T-helper 2 cell treated with Interferon-gamma antibody and Interleukin-4, amounts not matched to agents 100 ng/mL and 5 ng/mL, for 36 hours (primary cell): Measurements from ENCODE around the gene CLDN22. TPM values are rescaled to one million over a fixed set of nuclear protein-coding genes. Genes with fewer than 3 reads are reported as not detected.

Experiments
- intact Hi-C: fragments of 100-400 bp; cut with micrococcal nuclease; formaldehyde crosslinking; loops from one replicate; pipeline ENCODE4 v1.15.1; 2023
- total RNA-seq: library from RNA; stranded (reverse); gene quantifications from 2 replicates; pipeline ENCODE4 v1.2.3, GENCODE V29; 2022

CLDN22 gene
- total RNA-seq, 1 donor from 2014 or later, result not detected

DNA sequence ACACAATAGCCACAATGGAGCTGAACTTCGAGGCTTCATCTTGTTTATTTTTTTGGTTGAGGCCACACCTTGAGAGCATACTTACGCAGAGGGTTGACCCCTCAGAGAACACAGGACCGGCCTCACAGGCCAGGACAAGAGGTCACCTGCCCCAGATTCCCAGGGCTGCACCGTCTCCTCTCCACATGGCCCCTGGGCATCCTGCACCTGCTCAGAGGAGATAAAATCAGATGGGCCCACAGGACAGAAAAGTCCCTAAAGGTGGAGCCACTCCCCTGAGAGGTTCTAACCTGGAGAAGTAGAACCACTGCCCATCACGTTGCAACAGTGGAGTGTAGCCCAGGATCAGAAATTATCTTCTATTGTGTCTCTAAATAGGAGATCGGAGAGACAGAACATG is 3.2 kb upstream of the CLDN22 start:
- intact Hi-C loops, result no loop called here

DNA sequence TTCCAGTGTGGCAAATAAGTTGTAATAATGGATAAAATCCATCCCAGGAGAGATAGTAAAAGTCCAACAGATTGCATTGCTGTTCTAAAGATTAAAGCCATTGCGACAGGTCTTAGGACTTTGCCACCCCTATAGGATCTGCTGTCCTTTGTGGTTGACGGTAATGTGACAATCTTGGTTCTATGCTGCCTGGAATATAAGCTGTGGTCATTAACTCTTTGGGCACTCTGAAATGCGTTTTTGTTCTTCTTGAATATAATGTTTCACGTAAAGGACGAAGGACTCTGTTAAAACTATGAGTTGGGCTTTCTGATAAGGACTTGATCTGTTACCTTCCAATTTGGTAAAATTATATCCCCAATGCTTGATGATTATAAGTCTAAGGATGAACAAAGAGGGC is 2.2 kb upstream of the CLDN22 start, which contains the start of gene CLDN24:
CLDN24 (minus strand) TSS at position 101 of the 400 bp plus-strand sequence; CDS start at position 101, 0 bp downstream.
- intact Hi-C loops, result no loop called here

DNA sequence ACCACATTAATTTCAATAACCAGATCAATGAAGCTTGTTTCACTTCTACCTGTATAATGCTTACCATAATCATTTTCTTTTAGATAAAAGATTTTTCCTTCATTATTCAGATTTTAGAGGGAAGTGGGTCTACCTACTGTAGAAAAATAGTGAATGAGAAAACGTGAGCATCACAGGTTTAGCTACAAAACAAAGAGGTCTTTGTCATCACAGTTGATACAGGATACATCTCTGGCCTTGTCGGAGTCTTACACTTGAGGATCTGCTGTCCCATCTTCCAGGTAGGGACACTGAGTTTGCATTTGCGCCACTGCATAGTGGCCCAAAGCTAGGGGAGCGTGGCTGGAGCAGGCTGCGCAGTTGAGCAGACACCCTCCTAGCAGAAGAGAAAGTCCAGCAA is 1.4 kb upstream of the CLDN22 start:
- intact Hi-C loops, result no loop called here

DNA sequence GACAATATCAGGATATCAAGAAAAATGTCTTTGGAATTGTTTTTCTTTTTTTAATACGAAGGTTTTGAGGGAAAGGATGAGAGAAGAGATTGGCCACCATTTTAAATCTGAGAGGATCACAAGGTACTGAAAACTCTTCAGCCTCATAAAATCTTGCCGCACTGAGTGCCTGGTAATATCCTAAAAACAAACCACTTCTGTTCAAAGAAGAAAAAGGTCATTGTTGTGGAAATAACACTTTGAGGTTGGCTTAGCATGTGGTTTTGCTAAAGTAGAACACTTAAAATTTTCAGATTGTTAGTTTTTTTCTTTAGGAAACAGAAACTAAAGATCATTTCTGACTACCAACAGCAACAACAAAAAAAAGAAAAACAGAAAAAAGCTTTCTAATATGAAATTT is 1.0 kb upstream of the CLDN22 start:
- intact Hi-C loops, result no loop called here

DNA sequence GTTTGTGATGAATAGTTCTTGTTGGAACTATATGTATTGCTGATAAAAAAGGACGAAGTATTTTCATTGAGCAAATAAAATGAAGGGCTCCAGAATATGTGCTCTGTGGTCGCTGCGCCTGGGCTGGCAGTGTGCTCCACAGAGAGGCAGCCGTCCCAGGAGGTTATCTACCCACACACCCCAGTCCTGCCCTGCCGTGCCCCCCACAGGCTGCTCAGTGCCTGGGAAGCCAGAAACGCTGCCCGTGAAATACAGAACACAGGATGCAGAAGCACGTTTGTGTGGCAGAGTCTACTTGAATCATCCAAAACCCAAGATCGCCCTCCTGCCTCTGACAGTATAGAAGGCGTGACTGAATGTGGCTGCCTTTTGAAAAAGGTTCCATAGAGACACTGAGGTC is 1.4 kb downstream of the CLDN22 start:
- intact Hi-C loops, result no loop called here

DNA sequence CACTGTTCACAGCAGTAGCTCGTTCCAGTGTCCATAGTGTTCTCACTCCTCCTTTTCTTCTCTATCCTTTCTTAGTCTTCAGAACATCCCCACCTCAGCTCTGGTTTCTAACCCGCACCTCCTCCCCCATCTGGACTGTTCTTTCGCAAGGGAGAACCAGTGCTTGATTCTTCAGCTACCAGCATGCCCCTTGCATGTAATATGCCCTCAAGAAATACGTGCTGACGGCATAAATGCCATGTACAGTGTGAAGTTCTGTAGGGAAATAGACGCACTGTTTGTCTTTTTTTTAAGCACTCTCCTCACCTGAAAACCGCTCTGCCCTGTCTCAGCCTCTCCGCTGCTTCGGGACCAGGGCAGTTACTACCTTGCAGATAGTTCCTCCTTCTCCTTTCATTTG is 5.3 kb downstream of the CLDN22 start:
- intact Hi-C loops, result no loop called here

DNA sequence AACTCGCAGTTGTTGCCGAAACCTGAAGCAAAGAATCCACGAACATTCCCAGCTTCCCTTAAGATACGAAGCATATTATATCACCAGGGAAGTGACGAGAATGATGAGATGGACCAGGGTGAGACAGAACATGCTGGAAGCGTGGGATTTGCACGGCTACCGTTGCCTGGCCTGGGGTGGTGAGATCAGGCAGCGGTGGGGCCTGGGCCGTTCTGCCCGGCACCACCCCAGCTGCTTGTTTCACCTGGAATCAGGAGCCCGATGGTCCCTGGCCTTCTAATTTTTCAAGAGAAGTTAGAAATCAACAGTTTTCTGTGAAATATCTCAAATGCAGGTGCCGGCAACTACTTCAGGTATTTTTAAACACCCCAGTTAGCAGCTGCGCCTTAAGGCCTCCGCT is 5.7 kb downstream of the CLDN22 start:
- intact Hi-C loops, result no loop called here

DNA sequence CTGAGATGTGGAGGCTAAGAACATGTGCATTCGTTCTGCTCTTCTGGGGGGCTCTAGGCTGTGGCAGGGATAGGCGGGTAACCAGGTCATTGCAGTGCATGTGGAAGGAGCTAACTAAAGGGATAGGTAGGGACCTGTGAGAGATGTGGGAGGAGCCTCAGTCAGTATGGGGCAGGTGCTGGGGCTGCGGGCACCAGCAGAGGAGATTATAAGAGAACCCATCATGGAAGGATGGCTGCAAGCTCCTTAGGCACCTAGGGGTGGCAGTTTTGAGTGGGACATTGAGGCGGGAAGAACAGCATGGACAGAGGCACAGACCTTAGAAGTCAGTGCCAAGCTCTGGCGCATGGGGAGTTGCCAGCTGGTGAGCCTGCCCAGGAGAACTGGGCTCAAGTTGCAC is 7.2 kb downstream of the CLDN22 start:
- intact Hi-C loops, result no loop called here

DNA sequence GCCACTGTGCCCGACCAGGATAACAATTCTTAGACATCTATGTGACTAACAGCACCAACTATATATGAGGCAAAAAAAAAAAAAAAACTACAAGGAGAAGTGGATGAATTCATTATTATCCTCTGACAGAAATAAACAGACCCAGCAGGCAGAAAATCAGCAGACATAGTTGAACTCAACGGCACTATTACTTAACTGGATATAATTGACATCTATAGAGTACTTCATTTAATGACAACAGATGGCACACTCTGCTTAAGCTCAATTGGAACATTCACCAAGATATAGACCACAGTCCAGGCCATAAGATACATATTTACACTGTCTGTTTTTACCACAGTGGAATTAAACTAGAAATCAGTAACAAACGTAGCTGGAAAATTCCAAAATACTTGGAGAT is 13.3 kb downstream of the CLDN22 start:
- intact Hi-C loops, result no loop called here

DNA sequence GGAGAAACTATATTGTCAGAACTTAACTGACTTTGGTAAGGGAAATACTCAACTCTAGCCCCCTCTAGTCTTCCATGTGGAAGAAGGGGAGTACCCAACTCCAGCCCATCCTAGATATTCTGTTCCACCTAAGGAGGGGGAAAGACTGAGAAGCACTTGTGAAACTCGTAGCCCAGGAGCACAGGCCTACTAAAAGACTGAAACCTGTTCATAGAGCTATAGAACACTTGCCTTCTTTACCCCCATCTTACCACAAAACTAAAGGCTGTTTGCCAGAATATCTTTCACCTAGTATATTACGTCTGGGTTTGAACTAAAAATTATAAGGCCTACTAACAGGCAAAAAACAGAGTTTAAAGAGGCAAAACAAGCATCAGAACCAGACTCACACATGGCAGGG is 15.5 kb downstream of the CLDN22 start:
- intact Hi-C loops, result no loop called here

DNA sequence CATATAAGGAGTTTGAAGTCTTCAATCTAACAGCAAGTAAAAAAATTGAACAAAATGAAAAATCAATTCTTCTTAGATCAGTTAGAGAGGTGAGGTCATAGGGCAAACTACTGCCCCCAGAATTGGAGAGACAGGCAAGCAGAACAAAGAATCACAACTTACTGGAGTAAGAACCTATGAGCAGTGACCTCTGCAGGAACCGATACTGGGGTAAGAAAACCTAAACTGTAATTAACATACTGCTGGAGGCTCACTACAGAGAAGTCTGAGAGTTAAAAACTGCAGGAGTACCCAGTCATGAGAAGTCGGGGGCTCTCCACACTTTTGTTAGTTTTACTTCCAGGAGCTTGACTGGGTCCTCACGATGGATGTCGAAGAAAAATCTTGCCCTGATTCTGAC is 16.0 kb downstream of the CLDN22 start:
- intact Hi-C loops, result no loop called here

DNA sequence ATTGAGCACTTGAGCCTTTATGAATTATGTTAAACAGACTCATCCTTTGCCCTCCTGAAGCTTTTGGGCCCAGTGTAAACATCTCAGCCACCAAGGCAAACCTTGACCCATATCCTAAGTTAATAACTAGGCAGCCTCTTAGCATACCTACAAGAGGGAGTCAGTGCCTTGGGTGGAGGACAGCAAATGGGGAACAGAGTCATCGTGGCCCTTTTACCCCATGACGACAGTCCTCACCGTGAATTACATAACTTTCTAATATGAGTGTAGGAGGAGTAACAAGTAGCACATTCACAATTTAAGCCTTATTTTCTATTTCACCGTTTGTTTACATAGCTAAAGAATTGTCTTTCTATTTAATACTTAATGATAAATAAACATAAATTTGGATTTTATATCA is 16.8 kb downstream of the CLDN22 start:
- intact Hi-C loops, result no loop called here

DNA sequence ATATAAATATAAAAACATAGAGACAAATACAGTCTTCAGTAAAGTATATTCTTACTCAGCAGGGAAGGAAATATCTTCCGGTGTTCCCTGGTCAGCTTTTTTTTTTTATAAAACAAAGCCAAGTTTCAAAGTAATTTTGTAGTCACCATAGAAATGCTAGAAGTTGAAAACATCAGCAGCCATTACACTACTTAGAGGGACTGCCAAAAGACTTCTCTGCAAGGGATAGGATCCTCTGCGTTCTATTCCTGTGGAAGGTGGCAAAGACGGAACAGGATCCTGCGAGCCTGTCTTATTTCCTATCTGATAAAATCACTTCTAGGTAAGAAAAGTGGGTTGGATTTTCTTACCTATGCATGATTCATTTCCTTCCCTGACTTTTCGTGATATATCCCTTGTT is 19.4 kb downstream of the CLDN22 start:
- intact Hi-C loops, result no loop called here

DNA sequence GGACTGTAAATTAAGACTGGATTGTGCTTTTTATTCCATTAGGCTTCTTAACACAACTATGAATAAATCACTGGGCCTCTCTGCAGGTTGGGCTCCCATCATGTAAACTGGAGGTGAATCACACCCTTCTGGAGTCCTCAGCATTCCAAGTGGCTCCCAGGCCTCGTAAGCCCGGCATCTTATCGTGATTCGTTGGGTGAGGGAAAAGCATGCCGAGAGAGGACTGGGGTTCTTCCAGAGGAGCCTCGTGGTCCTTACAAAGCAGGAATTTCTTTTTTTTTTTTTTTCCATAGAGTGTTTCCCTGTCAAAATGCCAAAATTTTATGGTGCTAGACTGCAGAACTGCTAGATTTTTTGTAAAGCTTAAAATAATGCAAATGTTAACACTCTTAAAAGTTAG is 20.0 kb downstream of the CLDN22 start:
- intact Hi-C loops, result no loop called here

DNA sequence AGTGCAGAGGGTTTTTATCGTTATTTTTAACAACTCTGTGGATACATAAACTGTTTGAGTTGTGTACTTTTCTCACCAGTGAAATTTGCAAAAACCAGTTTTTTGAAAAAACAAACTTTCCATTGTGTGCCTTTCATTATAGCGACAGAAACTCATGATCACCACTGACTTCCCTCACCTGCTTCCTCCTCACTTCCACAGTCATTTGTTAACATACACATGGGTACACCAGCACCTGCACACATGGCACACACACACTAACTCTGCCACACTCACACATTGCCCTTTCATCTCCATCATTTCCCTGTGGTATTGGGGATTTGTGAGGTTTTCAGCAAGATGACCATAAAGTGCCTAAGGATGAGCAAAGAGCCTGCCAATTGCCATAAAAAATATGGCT is 20.6 kb downstream of the CLDN22 start:
- intact Hi-C loops, result no loop called here

DNA sequence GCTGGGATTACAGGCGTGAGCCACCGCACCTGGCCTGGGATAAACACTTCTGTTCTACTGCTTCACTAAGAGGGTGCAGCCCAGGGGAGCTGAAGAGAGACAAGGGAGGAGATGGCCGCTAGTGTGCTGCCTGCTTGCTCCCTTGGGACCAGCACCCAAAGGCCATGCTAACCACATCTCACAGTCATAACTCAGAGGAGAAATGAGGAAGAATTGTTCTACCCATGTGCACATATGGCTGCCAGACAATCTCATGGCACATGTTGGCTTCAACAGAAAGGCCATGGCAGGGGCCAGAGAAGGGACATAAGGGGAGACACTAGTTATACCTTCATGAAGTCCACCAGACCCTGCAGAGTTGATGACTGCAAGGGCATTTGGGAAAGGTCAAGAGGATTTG is 22.4 kb downstream of the CLDN22 start:
- intact Hi-C loops, result no loop called here

DNA sequence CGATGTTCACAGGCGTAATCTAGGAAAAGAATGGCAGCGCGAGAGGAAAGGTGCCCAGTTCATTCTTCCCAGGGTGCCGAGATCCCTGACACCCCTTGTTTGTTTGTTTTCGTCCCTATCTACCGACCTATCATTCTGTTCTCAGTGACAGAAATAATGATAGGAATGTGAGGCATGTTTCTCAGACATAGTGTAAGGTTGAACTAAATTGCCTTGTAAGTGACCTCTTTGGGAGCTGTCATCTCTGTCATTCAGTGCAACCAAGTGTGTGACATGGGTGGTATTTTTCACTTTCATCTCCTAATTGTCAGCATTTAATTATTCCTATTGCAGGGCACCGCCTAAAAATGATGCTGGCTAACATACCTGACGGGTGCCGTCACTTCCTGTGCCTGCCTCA is 24.4 kb downstream of the CLDN22 start:
- intact Hi-C loops, result no loop called here

DNA sequence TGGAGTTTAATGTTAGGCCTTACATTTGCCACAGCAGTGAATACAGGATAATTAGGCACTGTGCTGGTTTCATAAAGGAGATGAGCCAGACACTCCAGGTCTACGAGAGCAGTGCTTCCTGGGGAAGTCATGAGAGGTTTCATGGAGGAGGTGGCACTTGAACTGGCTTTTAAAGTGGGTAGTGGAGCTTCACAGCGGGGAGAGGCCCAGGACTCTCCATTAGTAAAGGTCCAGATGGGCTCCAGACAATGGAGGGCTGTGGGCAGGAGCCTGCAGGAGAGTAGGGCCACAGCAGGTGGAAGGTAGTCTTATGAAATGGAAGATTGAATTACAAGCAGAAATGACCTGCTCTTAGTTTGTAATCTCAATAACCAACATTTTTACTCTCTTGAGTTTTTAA is 29.0 kb downstream of the CLDN22 start:
- intact Hi-C loops, result no loop called here

DNA sequence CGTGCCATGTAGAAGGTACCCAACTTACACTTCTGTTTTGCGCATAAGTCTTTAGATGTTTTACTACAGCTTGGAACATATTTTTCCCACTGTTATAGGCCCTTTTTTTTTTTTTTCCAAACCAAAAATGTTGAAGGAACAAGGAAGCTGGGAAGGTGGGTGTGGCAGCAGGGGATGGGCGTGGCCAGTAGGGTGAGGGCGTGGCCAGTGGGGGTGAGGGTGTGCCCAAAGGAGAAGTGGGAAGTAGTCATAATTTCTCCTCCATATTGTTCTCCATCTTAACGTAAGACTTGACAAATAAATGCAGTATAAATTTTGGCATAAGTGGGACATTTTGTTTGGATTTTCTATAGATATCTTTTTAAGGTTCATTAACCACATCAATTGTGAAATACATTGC is 30.4 kb downstream of the CLDN22 start:
- intact Hi-C loops, result no loop called here

DNA sequence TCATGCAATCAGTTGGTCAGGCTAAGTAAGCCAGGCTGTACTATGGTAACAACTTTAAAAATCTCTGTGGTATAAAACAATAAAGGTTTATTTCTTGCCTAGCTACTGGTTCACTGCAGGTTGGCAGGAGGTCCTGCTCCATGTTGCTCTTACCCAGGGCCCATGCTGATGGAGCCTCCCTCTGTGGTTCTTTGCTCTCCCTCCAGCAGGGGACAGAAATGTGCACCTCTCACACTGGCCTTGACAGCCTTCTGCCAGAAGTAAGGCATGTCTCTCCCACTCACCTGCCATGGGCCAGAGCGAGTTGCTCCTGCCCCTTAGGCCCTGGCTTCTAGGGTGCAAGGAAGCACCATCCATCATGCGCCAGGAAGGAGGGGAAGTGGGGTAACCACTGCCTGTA is 31.1 kb downstream of the CLDN22 start:
- intact Hi-C loops, result no loop called here

DNA sequence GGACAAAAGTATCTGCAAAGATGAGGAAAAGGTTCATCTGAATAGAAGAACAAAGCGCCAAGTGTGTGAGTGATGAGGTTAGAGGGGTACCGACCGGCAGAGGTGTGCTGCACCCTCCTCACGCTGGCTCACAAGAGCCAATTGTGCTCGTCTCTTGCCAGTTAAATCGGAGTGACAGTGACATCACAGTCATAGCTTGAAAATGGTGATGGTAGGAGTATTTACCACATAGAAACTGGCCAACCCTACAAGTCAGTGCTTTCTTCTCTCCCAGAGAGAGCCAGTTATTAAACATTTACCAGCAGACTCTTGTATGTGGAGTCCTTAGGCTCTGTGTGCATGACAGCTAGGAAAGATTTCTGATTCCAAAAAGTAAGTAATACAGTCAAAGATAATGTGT is 32.4 kb downstream of the CLDN22 start:
- intact Hi-C loops, result no loop called here

DNA sequence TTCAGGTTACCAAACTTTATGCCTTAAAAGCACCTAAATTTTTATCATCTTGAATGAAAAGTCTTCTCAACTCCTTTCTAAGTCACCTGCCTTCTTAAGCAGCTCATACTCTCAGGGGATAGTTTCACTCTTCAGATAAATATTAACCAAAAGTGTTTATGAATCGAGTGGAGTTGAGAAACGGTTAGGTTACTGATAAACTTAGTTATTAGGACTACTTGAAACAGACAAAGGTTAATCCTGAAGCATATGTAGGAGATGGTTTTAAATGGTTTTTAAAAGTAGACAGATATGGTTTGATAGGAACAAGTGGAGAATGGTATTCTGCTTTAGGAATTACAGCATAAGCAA is 32.8 kb downstream of the CLDN22 start:
- intact Hi-C loops, result no loop called here

DNA sequence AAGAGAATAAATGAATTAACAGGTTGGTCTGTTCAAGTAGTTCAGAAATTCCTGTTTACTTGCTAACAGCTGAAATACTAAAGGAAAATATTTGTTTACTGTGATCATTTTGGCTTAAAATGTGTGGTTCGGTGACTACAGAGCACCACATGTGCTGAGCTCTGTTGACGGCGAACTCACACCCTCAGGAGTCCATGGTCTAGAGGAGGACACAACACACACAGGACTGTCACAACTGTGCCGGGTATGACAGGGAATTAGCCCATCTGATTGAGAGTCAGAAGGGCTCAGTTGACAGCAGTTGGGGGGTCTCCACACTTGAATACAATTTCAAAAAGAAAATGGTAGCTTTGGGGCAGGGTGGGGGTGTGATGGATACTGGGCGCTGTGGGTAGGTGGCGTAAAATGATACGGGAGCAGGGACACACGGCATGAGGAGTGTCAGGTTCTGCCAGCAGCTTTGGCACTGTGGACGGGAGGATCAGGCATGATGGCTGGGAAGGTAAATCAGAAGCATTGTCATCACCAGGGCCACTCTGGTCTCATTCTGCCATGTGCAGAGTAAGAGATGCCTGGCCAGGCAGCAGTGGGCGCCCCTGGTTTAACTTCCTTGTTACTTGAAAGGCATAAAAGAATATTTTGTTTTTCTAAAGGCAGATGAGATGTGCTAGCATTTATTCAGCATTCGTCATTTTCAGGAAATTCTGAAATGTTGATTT is 33.3 kb downstream of the CLDN22 start:
- intact Hi-C loops, result no loop called here

DNA sequence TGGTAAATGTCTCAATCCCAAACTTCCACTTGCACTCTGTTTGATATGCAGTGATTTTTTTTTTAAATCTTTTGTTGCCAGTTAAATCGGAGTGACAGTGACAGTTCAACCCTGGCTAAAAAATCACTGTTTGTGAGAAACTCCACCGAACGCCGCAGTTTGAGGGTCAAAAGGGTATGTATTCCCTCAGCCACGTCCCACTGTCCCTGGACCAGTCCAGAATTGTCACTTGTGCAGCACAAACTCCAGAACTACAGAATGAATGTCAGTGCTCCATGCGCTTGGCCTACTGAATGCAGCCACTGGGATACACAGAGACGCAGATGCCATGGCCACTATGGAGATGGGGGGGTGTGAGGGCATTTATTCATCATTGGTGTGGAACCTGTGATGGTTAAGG is 34.2 kb downstream of the CLDN22 start:
- intact Hi-C loops, result no loop called here
